ENCODE data around the gene APH1B. TPM values are rescaled to one million over a fixed set of nuclear protein-coding genes. Genes with fewer than 3 reads are reported as not detected.
A peak's percentile ranks its signal among the peaks of the same experiment; 100 is the strongest.

Gene APH1B
- total RNA-seq, 1 experiment from 2014 or later, result 5.8 TPM

DNA sequence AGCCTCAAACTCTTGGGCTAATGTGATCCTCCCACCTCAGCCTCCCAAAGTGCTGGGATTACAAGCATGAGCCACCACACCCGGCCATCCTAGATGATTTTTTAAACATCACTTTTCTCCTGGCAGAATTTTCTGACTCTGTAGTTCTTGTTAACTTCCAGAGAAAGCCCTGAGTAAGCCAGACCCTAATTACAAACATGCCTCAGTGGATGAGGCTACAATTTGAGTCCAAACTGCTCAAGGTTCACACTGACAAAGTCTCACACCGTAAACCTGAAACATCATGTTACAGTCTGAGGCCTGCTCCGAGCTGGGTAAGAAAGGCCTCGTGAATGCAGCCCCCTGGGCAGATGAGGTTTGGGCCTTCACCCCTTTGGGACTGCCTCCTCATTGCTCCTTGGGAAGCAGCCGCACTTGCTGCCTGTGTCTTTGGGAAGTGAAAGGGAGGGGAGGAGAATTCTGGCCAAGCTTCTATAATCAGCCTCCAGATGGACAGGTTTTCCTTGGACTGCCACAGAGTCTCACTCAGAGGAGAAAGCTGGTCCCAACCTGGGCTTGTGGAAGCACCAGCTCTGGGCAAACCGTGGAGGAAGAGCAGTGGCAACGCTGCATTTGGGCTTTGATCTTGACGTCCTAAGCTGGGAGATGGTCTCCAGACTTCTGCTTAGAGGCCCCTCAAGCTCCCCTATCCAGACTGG, 58.3 kb downstream of the APH1B start:
- H3F3A ChIP-seq (ENCODE audit: insufficient read depth, low read depth), result no peaks in the 10 kb centered on the region
- H2AFZ ChIP-seq, result no peak overlapping the region
- no peaks in the 10 kb centered on the region for H3K9me3 ChIP-seq (ENCODE audit: insufficient read depth, low read depth)
- CTCF ChIA-PET, result no interaction called here
- DNase-seq, result no peak
- no peaks in the 10 kb centered on the region for H3K27me3 ChIP-seq (ENCODE audit: insufficient read depth, low read depth)
- no peaks in the 10 kb centered on the region for H4K20me1 ChIP-seq (ENCODE audit: insufficient read depth)
- no peak overlapping the region for H3K4me3 ChIP-seq
- POLR2A ChIA-PET (ENCODE audit: unreplicated experiment), result no interaction called here
- no peaks in the 10 kb centered on the region for H3K4me1 ChIP-seq (replicated peaks; ENCODE audit: insufficient read depth)
- BruUV-seq (replicated peaks), result no TSS peak
- intact Hi-C loops (cut with micrococcal nuclease; ENCODE audit: unreplicated experiment), result no loop called here
- no peaks in the 10 kb centered on the region for H3K9me2 ChIP-seq (ENCODE audit: insufficient read depth)
- H3K36me3 ChIP-seq (ENCODE audit: low read depth), result no peaks in the 10 kb centered on the region
- no peak overlapping the region for H3K27ac ChIP-seq
- no peaks in the 10 kb centered on the region for H3K79me2 ChIP-seq (ENCODE audit: low read depth)
- no peak overlapping the region for H3K4me2 ChIP-seq
- TF ChIP-seq, protein P1, sequence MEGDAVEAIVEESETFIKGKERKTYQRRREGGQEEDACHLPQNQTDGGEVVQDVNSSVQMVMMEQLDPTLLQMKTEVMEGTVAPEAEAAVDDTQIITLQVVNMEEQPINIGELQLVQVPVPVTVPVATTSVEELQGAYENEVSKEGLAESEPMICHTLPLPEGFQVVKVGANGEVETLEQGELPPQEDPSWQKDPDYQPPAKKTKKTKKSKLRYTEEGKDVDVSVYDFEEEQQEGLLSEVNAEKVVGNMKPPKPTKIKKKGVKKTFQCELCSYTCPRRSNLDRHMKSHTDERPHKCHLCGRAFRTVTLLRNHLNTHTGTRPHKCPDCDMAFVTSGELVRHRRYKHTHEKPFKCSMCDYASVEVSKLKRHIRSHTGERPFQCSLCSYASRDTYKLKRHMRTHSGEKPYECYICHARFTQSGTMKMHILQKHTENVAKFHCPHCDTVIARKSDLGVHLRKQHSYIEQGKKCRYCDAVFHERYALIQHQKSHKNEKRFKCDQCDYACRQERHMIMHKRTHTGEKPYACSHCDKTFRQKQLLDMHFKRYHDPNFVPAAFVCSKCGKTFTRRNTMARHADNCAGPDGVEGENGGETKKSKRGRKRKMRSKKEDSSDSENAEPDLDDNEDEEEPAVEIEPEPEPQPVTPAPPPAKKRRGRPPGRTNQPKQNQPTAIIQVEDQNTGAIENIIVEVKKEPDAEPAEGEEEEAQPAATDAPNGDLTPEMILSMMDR (conservative IDR thresholded peaks at IDR 0.05), result no peak
- TF ChIP-seq EZH2 (IDR thresholded peaks at IDR 0.05; ENCODE audit: low read depth), result no peak

DNA sequence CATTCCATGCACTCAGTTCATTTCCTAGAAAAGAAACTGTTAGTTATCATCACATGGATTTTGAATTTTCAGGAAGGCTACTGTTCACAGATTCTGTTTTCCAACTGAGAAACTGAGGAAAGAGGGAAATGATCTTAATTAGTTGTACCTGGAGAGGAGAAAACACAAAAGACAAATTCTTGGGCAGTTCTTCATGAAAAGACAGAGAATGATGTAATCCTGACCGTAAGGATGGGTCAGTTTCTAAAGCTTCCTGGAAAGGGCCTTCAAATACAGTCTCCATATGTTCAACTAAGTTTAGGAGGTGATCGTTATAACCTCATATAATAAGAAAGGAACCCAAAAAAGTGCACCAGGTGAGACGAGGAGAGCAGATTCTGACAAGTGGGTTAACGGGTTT, 59.6 kb downstream of the APH1B start:
- ChIA-PET POLR2A (ENCODE audit: unreplicated experiment) (interaction anchor here (0.5 kb wide), 1 partner anchor 11 kb away, joined by 5 read pairs; no protein-coding TSS in a partner anchor), CTCF (no interaction called here)
- BruUV-seq (replicated peaks), result no TSS peak
- Histone ChIP-seq H3K4me2 (no peak overlapping the region), H3K4me1 (replicated peaks; ENCODE audit: insufficient read depth) (no peaks in the 10 kb centered on the region), H3K4me3 (no peak overlapping the region), H3K9me2 (ENCODE audit: insufficient read depth) (no peaks in the 10 kb centered on the region), H2AFZ (no peak overlapping the region), H3K79me2 (ENCODE audit: low read depth) (no peaks in the 10 kb centered on the region), H3K27ac (no peak overlapping the region), H3K9me3 (ENCODE audit: insufficient read depth, low read depth) (no peaks in the 10 kb centered on the region), H4K20me1 (ENCODE audit: insufficient read depth) (no peaks in the 10 kb centered on the region), H3K27me3 (ENCODE audit: insufficient read depth, low read depth) (no peaks in the 10 kb centered on the region), H3F3A (ENCODE audit: insufficient read depth, low read depth) (no peaks in the 10 kb centered on the region), H3K36me3 (ENCODE audit: low read depth) (no peaks in the 10 kb centered on the region)
- no peak for TF ChIP-seq EZH2 (IDR thresholded peaks at IDR 0.05; ENCODE audit: low read depth)
- TF ChIP-seq, protein P1 (conservative IDR thresholded peaks at IDR 0.05), result no peak
- no peak for DNase-seq
- intact Hi-C loops (cut with micrococcal nuclease; ENCODE audit: unreplicated experiment), result no loop called here

DNA sequence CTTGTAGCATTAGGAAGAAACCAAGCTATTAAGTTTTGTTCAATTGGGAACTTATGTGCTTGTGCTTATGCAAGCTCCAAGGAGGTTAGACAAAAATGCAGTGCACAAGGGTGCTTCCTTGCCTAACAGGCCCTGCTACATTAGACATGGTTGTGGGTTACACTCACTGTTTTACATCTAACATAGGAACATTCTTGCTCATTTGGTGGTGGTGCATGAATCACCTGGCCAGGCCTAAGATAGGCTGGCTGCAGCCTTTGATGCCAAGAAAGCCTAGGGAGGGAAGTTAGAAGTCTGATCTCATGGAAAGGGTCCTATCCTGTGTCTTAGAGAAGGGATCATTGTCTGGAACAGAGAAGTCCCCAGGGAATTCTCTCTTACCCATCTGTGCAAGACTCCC, 60.8 kb downstream of the APH1B start:
- H3K4me2 ChIP-seq, result no peak overlapping the region
- TF ChIP-seq, protein P1 (conservative IDR thresholded peaks at IDR 0.05), result no peak
- TF ChIP-seq EZH2 (IDR thresholded peaks at IDR 0.05; ENCODE audit: low read depth), result no peak
- H3K79me2 ChIP-seq (ENCODE audit: low read depth), result no peaks in the 10 kb centered on the region
- H3K9me2 ChIP-seq (ENCODE audit: insufficient read depth), result no peaks in the 10 kb centered on the region
- ChIA-PET CTCF (no interaction called here), POLR2A (ENCODE audit: unreplicated experiment) (interaction anchor here (0.5 kb wide), 1 partner anchor 52 kb away, joined by 8 read pairs; no protein-coding TSS in a partner anchor)
- H3K4me1 ChIP-seq (replicated peaks; ENCODE audit: insufficient read depth), result no peaks in the 10 kb centered on the region
- no peaks in the 10 kb centered on the region for H3F3A ChIP-seq (ENCODE audit: insufficient read depth, low read depth)
- no peaks in the 10 kb centered on the region for H3K27me3 ChIP-seq (ENCODE audit: insufficient read depth, low read depth)
- peak; percentile 35 to 65 for DNase-seq
- H3K4me3 ChIP-seq, result no peak overlapping the region
- H3K27ac ChIP-seq, result no peak overlapping the region
- no peaks in the 10 kb centered on the region for H3K9me3 ChIP-seq (ENCODE audit: insufficient read depth, low read depth)
- BruUV-seq (replicated peaks), result no TSS peak
- H2AFZ ChIP-seq, result no peak overlapping the region
- no peaks in the 10 kb centered on the region for H4K20me1 ChIP-seq (ENCODE audit: insufficient read depth)
- intact Hi-C loops (cut with micrococcal nuclease; ENCODE audit: unreplicated experiment), result no loop called here
- no peaks in the 10 kb centered on the region for H3K36me3 ChIP-seq (ENCODE audit: low read depth)
